HEK293T (cell line): ENCODE measurements around the gene JPH4.
"Not testable (repeated sequence)": the region's sequence is repeated elsewhere in the genome, so short reads cannot be mapped to it uniquely, and the experiment has no call there.

ENCODE experiments used
- CTCF ChIA-PET: fragments of 350-600 bp; formaldehyde crosslinking; extraction: SDS; loops from one replicate; lab custom pipeline; 2021; ENCODE audit warnings: antibody characterized with exemption, inconsistent platforms; lab: Yijun Ruan, JAX
- POLR2A ChIA-PET: fragments of 350-600 bp; formaldehyde crosslinking; extraction: SDS; loops from one replicate; lab custom pipeline; 2020; ENCODE audit warnings: antibody characterized with exemption, inconsistent platforms; lab: Yijun Ruan, JAX
- DNase-seq: peaks from one replicate; pipeline ENCODE4 v3.0.0; 2012; ENCODE audit warnings: mixed read lengths; ENCODE audit errors: extremely low spot score
- ARNT ChIP-seq: fragments of 450-650 bp; IDR thresholded peaks from 2 replicates; pipeline ENCODE4 v1.6.1; 2017; ENCODE audit warnings: mild to moderate bottlenecking
- BHLHE40 ChIP-seq: fragments of 450-650 bp; IDR thresholded peaks from 2 replicates; pipeline ENCODE4 v1.6.1; 2016; ENCODE audit warnings: mild to moderate bottlenecking, moderate library complexity, borderline replicate concordance
- CTBP1 ChIP-seq: fragments of 450-650 bp; IDR thresholded peaks from 2 replicates; pipeline ENCODE4 v1.6.1; 2016; ENCODE audit warnings: borderline replicate concordance
- ELF4 ChIP-seq: fragments of 450-650 bp; IDR thresholded peaks from 2 replicates; pipeline ENCODE4 v1.6.1; 2017; ENCODE audit warnings: antibody characterized with exemption
- FOXA1 ChIP-seq: fragments of 450-650 bp; IDR thresholded peaks from 2 replicates; pipeline ENCODE4 v1.6.1; 2016; ENCODE audit warnings: mild to moderate bottlenecking
- FOXK2 ChIP-seq: fragments of 450-650 bp; IDR thresholded peaks from 2 replicates; pipeline ENCODE4 v1.6.1; 2016; ENCODE audit warnings: mild to moderate bottlenecking
- FOXM1 ChIP-seq: fragments of 450-650 bp; IDR thresholded peaks from 2 replicates; pipeline ENCODE4 v1.6.1; 2017; ENCODE audit warnings: mild to moderate bottlenecking, borderline replicate concordance
- HDGF ChIP-seq: fragments of 450-650 bp; IDR thresholded peaks from 2 replicates; pipeline ENCODE4 v1.6.1; 2017; ENCODE audit warnings: antibody characterized with exemption, borderline replicate concordance
- L3MBTL2 ChIP-seq: fragments of 450-650 bp; conservative IDR thresholded peaks from 2 replicates; pipeline ENCODE4 v1.6.1; 2016; ENCODE audit warnings: mild to moderate bottlenecking
- LEF1 ChIP-seq: fragments of 450-650 bp; IDR thresholded peaks from 2 replicates; pipeline ENCODE4 v1.6.1; 2017; ENCODE audit warnings: mild to moderate bottlenecking, borderline replicate concordance
- NFRKB ChIP-seq: fragments of 450-650 bp; IDR thresholded peaks from 2 replicates; pipeline ENCODE4 v1.6.1; 2016; ENCODE audit warnings: mild to moderate bottlenecking, moderate library complexity
- SP1 ChIP-seq: fragments of 450-650 bp; IDR thresholded peaks from 2 replicates; pipeline ENCODE4 v1.6.1; 2017
- SUZ12 ChIP-seq: fragments of 450-650 bp; IDR thresholded peaks from 2 replicates; pipeline ENCODE4 v1.6.1; 2016; ENCODE audit warnings: mild to moderate bottlenecking
- TARDBP ChIP-seq: fragments of 450-650 bp; IDR thresholded peaks from 2 replicates; pipeline ENCODE4 v1.6.1; 2016
- ZNF384 ChIP-seq: fragments of 450-650 bp; IDR thresholded peaks from 2 replicates; pipeline ENCODE4 v1.6.1; 2016
- TF ChIP-seq, protein P1 (sequence below): fragments of 450-650 bp; IDR thresholded peaks from 2 replicates; pipeline ENCODE4 v1.6.1; 2016

Gene JPH4

GRCh38 chr14:23602181-23603095 is 23.8 kb upstream of the JPH4 start:
- ChIA-PET CTCF (interaction anchor here (1.4 to 1.5 kb wide), 2 partner anchors 14 to 30 kb away, joined by 5 read pairs; no protein-coding TSS in a partner anchor), POLR2A (no interaction called here)
- DNase-seq = no peak
- TF ChIP-seq LEF1 (no peak), ZNF384 (no peak), BHLHE40 (no peak), FOXA1 (no peak), L3MBTL2 (no peak), HDGF (no peak), SUZ12 (no peak), TARDBP (no peak), ARNT (no peak), SP1 (no peak), FOXK2 (no peak), NFRKB (no peak), ELF4 (no peak), CTBP1 (no peak), FOXM1 (no peak)
- TF ChIP-seq, protein P1, sequence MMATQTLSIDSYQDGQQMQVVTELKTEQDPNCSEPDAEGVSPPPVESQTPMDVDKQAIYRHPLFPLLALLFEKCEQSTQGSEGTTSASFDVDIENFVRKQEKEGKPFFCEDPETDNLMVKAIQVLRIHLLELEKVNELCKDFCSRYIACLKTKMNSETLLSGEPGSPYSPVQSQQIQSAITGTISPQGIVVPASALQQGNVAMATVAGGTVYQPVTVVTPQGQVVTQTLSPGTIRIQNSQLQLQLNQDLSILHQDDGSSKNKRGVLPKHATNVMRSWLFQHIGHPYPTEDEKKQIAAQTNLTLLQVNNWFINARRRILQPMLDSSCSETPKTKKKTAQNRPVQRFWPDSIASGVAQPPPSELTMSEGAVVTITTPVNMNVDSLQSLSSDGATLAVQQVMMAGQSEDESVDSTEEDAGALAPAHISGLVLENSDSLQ = no peak

DNA sequence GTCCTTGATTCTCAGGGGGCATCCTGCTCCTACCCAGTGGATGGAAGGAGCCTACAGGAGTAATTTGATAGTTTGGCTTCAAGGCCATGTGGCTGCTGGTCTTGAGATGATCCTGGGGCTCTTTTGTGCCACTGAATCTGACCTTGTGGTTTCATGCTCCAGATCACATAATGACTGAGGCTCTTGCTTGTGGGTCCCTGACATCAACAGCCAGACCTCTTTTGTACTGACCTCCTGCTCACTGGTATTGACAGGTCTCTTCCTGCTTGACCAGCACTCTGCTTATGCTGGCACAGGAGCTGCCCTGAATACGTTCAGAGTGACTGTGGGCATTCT is 23.2 kb upstream of the JPH4 start:
- ChIA-PET POLR2A (no interaction called here), CTCF (no interaction called here)
- no peak for TF ChIP-seq BHLHE40
- TF ChIP-seq LEF1 = no peak
- no peak for TF ChIP-seq ELF4
- TF ChIP-seq CTBP1 = no peak
- no peak for TF ChIP-seq FOXM1
- DNase-seq = no peak

- POLR2A ChIA-PET = interaction anchor here (0.5 kb wide), 1 partner anchor 12 kb away, joined by 3 read pairs; no protein-coding TSS in a partner anchor
- CTCF ChIA-PET = no interaction called here
- no peak for DNase-seq
- TF ChIP-seq ELF4 = no peak
- no peak for TF ChIP-seq TARDBP
- no peak for TF ChIP-seq ARNT
- TF ChIP-seq FOXM1 = no peak
- no peak for TF ChIP-seq FOXA1
- TF ChIP-seq FOXK2 = no peak
- TF ChIP-seq LEF1 = no peak
- TF ChIP-seq, protein P1 = no peak
- TF ChIP-seq L3MBTL2 = no peak
- no peak for TF ChIP-seq SP1
- TF ChIP-seq ZNF384 = no peak
- TF ChIP-seq HDGF = no peak
- TF ChIP-seq BHLHE40 = no peak
- TF ChIP-seq CTBP1 = no peak
- no peak for TF ChIP-seq NFRKB
- no peak for TF ChIP-seq SUZ12
These were observed 22.8 kb upstream of the JPH4 start for GRCh38 chr14:23601424-23601823.

DNA sequence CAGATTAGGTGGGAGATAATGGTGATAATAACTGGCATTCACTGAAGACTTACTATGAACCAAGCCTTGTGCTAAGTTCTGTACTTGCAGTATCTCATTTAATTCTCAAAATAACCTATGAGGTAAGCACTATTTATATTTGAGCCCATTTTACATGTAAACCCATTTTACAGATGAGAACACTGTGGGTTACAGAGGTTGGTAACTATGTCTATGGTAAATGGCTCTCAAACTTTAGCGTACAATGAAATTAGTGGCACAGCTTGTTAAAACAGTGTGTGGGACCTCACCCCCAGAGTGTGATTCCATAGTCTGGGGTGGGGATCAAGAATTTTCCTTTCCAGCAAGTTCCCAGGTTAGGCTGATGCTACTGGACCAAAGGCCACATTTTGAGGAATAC is 22.2 kb upstream of the JPH4 start:
- no peak for DNase-seq
- TF ChIP-seq ELF4 (no peak), FOXM1 (no peak), SUZ12 (no peak), ZNF384 (no peak), LEF1 (no peak), SP1 (no peak), HDGF (no peak), BHLHE40 (no peak), ARNT (no peak), FOXA1 (no peak), NFRKB (no peak), FOXK2 (no peak), L3MBTL2 (no peak), TARDBP (no peak), CTBP1 (no peak)
- TF ChIP-seq, protein P1 = no peak
- ChIA-PET POLR2A (interaction anchor here (0.5 kb wide), 1 partner anchor 12 kb away, joined by 3 read pairs; no protein-coding TSS in a partner anchor), CTCF (no interaction called here)

GRCh38 chr14:23600322-23600707 is 21.7 kb upstream of the JPH4 start:
- POLR2A ChIA-PET = no interaction called here
- TF ChIP-seq CTBP1 (no peak), NFRKB (no peak), TARDBP (no peak), SUZ12 (no peak), LEF1 (no peak), FOXM1 (no peak), FOXK2 (no peak), SP1 (no peak), ZNF384 (no peak), BHLHE40 (no peak)
- CTCF ChIA-PET = no interaction called here
- DNase-seq = no peak

- CTCF ChIA-PET = interaction anchor here (2.0 kb wide), 1 partner anchor 38 kb away, joined by 4 read pairs; no protein-coding TSS in a partner anchor
These were observed 15.6 kb upstream of the JPH4 start for GRCh38 chr14:23594191-23594590.

More at GRCh38 chr14:23594191-23594590, 15.6 kb upstream of the JPH4 start:
- POLR2A ChIA-PET, DNase-seq: not testable (repeated sequence)
